IMR-90 (cell line): Measurements from ENCODE around the gene THY1. TPM values are rescaled to one million over a fixed set of nuclear protein-coding genes. Genes with fewer than 3 reads are reported as not detected.

ENCODE experiments used
- ATAC-seq: fragments of 200-7000 bp; cut with Tn5 transposase; 2 replicates; pipeline ENCODE4 v1.9.1; 2020; ENCODE audit warnings: low read depth, mild to moderate bottlenecking, moderate library complexity
- BruUV-seq: library from RNA; stranded (reverse); fragments of 400-500 nt; replicated peaks from 2 replicates; lab custom pipeline; 2021; lab: Mats Ljungman, UMichigan
- CTCF ChIA-PET: fragments of 300-600 bp; formaldehyde crosslinking; extraction: SDS; loops from one replicate; lab custom pipeline; 2021; ENCODE audit warnings: antibody characterized with exemption; lab: Yijun Ruan, JAX
- POLR2A ChIA-PET: fragments of 300-600 bp; sonication (Branson Sonifier 250); formaldehyde crosslinking; loops from one replicate; lab custom pipeline; 2022; ENCODE audit warnings: antibody characterized with exemption; ENCODE audit not compliant: unreplicated experiment; lab: Charles Lee
- DNase-seq: peaks from one replicate; pipeline ENCODE4 v3.0.0; 2013
- H2AFZ ChIP-seq: replicated peaks from 2 replicates; pipeline ENCODE3; 2013; ENCODE audit warnings: low read length, mild to moderate bottlenecking; ENCODE audit not compliant: poor library complexity
- H2AK5ac ChIP-seq: 2 replicates; pipeline ENCODE4 v1.6.1; 2013; ENCODE audit warnings: low read depth, low read length, inconsistent platforms
- H2AK9ac ChIP-seq: replicated peaks from 2 replicates; pipeline ENCODE3; 2013; ENCODE audit warnings: mild to moderate bottlenecking, low read depth, low read length, moderate library complexity; ENCODE audit not compliant: poor library complexity
- H2BK120ac ChIP-seq: 2 replicates; pipeline ENCODE4 v1.6.1; 2013; ENCODE audit warnings: low read depth, low read length, inconsistent platforms
- H2BK15ac ChIP-seq: 3 replicates; pipeline ENCODE4 v1.6.1; 2013; ENCODE audit warnings: low read depth, low read length, inconsistent platforms
- H2BK20ac ChIP-seq: 2 replicates; pipeline ENCODE4 v1.6.1; 2013; ENCODE audit warnings: low read depth, mild to moderate bottlenecking, inconsistent platforms, low read length, moderate library complexity
- H2BK5ac ChIP-seq: 2 replicates; pipeline ENCODE4 v1.6.1; 2013; ENCODE audit warnings: mild to moderate bottlenecking, low read depth, low read length, inconsistent platforms; ENCODE audit not compliant: poor library complexity, severe bottlenecking
- H3K14ac ChIP-seq: replicated peaks from 2 replicates; pipeline ENCODE4 v1.6.1; 2013; ENCODE audit warnings: low read depth, low read length, inconsistent platforms
- H3K18ac ChIP-seq: 2 replicates; pipeline ENCODE4 v1.6.1; 2013; ENCODE audit warnings: low read depth, low read length, control low read depth
- H3K23ac ChIP-seq: 2 replicates; pipeline ENCODE4 v1.6.1; 2013; ENCODE audit warnings: low read depth, low read length, inconsistent platforms
- H3K27ac ChIP-seq: 2 replicates; pipeline ENCODE4 v1.5.1; 2013; ENCODE audit warnings: mild to moderate bottlenecking, control low read depth, low read length; ENCODE audit not compliant: insufficient read depth
- H3K27me3 ChIP-seq: 2 replicates; pipeline ENCODE4 v1.6.1; 2013; ENCODE audit warnings: low read length; ENCODE audit not compliant: control insufficient read depth, insufficient read depth
- H3K36me3 ChIP-seq: 2 replicates; pipeline ENCODE4 v1.6.1; 2013; ENCODE audit warnings: low read length, mixed read lengths; ENCODE audit not compliant: control insufficient read depth, insufficient read depth
- H3K4ac ChIP-seq: 2 replicates; pipeline ENCODE4 v1.6.1; 2013; ENCODE audit warnings: low read depth, low read length, inconsistent platforms
- H3K4me1 ChIP-seq: 2 replicates; pipeline ENCODE4 v1.6.1; 2013; ENCODE audit warnings: low read length, mixed read lengths; ENCODE audit not compliant: control insufficient read depth, insufficient read depth
- H3K4me2 ChIP-seq: 2 replicates; pipeline ENCODE4 v1.6.1; 2013; ENCODE audit warnings: low read depth, mild to moderate bottlenecking, control low read depth, low read length, moderate library complexity
- H3K4me3 ChIP-seq: 2 replicates; pipeline ENCODE4 v1.5.1; 2013; ENCODE audit warnings: low read depth, mild to moderate bottlenecking, control low read depth, low read length, moderate library complexity; ENCODE audit not compliant: insufficient read depth
- H3K56ac ChIP-seq: 2 replicates; pipeline ENCODE4 v1.6.1; 2013; ENCODE audit warnings: low read length, inconsistent platforms; ENCODE audit not compliant: insufficient read depth; ENCODE audit errors: extremely low read depth
- H3K79me1 ChIP-seq, 2 experiments: 2 replicates each; pipeline ENCODE4 v1.6.1; 2013; ENCODE audit warnings: low read length in 2 of 2, inconsistent platforms in 1 of 2, low read depth in 1 of 2
- H3K9ac ChIP-seq: 2 replicates; pipeline ENCODE4 v1.6.1; 2013; ENCODE audit warnings: low read depth, low read length, control low read depth
- H3K9me1 ChIP-seq: 2 replicates; pipeline ENCODE4 v1.6.1; 2013; ENCODE audit warnings: low read length, inconsistent platforms; ENCODE audit not compliant: insufficient read depth
- H3K9me3 ChIP-seq: 2 replicates; pipeline ENCODE4 v1.6.1; 2013; ENCODE audit warnings: low read length; ENCODE audit not compliant: control insufficient read depth, insufficient read depth
- H4K20me1 ChIP-seq: 2 replicates; pipeline ENCODE4 v1.6.1; 2013; ENCODE audit warnings: low read length, inconsistent platforms; ENCODE audit not compliant: insufficient read depth
- H4K5ac ChIP-seq: 2 replicates; pipeline ENCODE4 v1.6.1; 2013; ENCODE audit warnings: mild to moderate bottlenecking, low read depth, low read length, control low read depth
- H4K8ac ChIP-seq, 2 experiments: 2 replicates each; pipeline ENCODE4 v1.6.1; 2013; ENCODE audit warnings: low read depth in 2 of 2, low read length in 2 of 2, control low read depth in 1 of 2, inconsistent platforms in 1 of 2
- H4K91ac ChIP-seq: 2 replicates; pipeline ENCODE4 v1.6.1; 2013; ENCODE audit warnings: low read depth, low read length, inconsistent platforms; ENCODE audit not compliant: insufficient read depth
- BHLHE40 ChIP-seq: fragments of 150-350 bp; IDR thresholded peaks from 2 replicates; pipeline ENCODE4 v1.6.1; 2016; ENCODE audit warnings: mild to moderate bottlenecking, low read depth, low read length
- CEBPB ChIP-seq: IDR thresholded peaks from 2 replicates; pipeline ENCODE4 v1.6.1; 2012; ENCODE audit warnings: low read depth, low read length, improper control_type of control experiment
- CTCF ChIP-seq: conservative IDR thresholded peaks from 2 replicates; pipeline ENCODE4 v1.5.1; 2012; ENCODE audit warnings: mild to moderate bottlenecking, low read depth, low read length, improper control_type of control experiment
- ELK1 ChIP-seq: fragments of 150-350 bp; IDR thresholded peaks from 2 replicates; pipeline ENCODE4 v1.6.1; 2016; ENCODE audit warnings: low read depth, mild to moderate bottlenecking, low read length, moderate library complexity, borderline replicate concordance
- FOS ChIP-seq: fragments of 150-350 bp; IDR thresholded peaks from 2 replicates; pipeline ENCODE4 v1.6.1; 2016; ENCODE audit warnings: low read depth, low read length
- MAZ ChIP-seq: IDR thresholded peaks from 2 replicates; pipeline ENCODE4 v1.6.1; 2012; ENCODE audit warnings: low read depth, mild to moderate bottlenecking, low read length, improper control_type of control experiment, moderate library complexity, borderline replicate concordance
- MXI1 ChIP-seq: IDR thresholded peaks from 2 replicates; pipeline ENCODE4 v1.6.1; 2012; ENCODE audit warnings: low read depth, mild to moderate bottlenecking, low read length, moderate library complexity, borderline replicate concordance
- NFE2L2 ChIP-seq: fragments of 150-350 bp; IDR thresholded peaks from 2 replicates; pipeline ENCODE4 v1.6.1; 2016; ENCODE audit warnings: low read depth, mild to moderate bottlenecking, low read length
- POLR2A ChIP-seq: IDR thresholded peaks from 2 replicates; pipeline ENCODE4 v1.6.1; 2012; ENCODE audit warnings: mild to moderate bottlenecking, low read depth, low read length
- SMC3 ChIP-seq: fragments of 150-350 bp; IDR thresholded peaks from 2 replicates; pipeline ENCODE4 v1.6.1; 2016; ENCODE audit warnings: low read depth, mild to moderate bottlenecking, antibody characterized with exemption, low read length, moderate library complexity
- USF2 ChIP-seq: fragments of 150-350 bp; IDR thresholded peaks from 2 replicates; pipeline ENCODE4 v1.6.1; 2017; ENCODE audit warnings: mild to moderate bottlenecking, antibody characterized with exemption, low read length, low read depth
- WGBS, 2 experiments: methylation state at CpG; one replicate each; pipeline versions ENCODE4 v1.1.5 to v1.1.7; 2013; ENCODE audit warnings: missing lambda C conversion rate in 2 of 2; ENCODE audit not compliant: insufficient read length in 1 of 2; ENCODE audit errors: extremely low coverage in 2 of 2; 5-methylcytosine and 5-hydroxymethylcytosine counted together
- dilution Hi-C: fragments of 300-500 bp; cut with HindIII; formaldehyde crosslinking; loops from one replicate; pipeline ENCODE4 v1.14.3; 2018; ENCODE audit warnings: low sequenced_read_pairs; ENCODE audit not compliant: unreplicated experiment
- in situ Hi-C: fragments of 300-500 bp; cut with MboI; formaldehyde crosslinking; loops from 3 replicates; pipeline ENCODE4 v1.14.3; 2019; ENCODE audit warnings: low sequenced_read_pairs, inconsistent platforms, mixed read lengths
- intact Hi-C: fragments of 100-400 bp; cut with micrococcal nuclease; formaldehyde crosslinking; loops from 2 replicates; pipeline ENCODE4 v1.10.0; 2022
- polyA plus RNA-seq, 3 experiments: library from polyadenylated mRNA; depleted of rRNA; stranded (reverse); fragments of >200 nt; gene quantifications; 2 replicates each; pipeline ENCODE4 v1.2.3, GENCODE V29; 2012; ENCODE audit warnings: low replicate concordance in 1 of 3
- total RNA-seq: library from RNA; depleted of rRNA; stranded (reverse); fragments of >200 nt; gene quantifications from 2 replicates; pipeline ENCODE4 v1.2.3, GENCODE V29; 2012

THY1 gene
- total and polyA plus RNA-seq, 2 of the 4 experiments (the other 2 are of a cell fraction), result 703 to 2,603 TPM

- Histone ChIP-seq H3K27me3 (no peaks in the 10 kb centered on the region), H3K4me1 (peaks cover 6% of the 10 kb centered on the region), H2AK9ac (no peak overlapping the region), H3K79me1 (no peaks in the 10 kb centered on the region), H3K23ac (no peak overlapping the region), H2BK20ac (no peak overlapping the region), H3K9me1 (peaks cover 2% of the 10 kb centered on the region), H3K36me3 (no peaks in the 10 kb centered on the region), H4K91ac (no peak overlapping the region), H3K9me3 (no peaks in the 10 kb centered on the region), H2BK120ac (no peak overlapping the region), H3K56ac (no peak overlapping the region), H2BK5ac (no peak overlapping the region), H3K4me2 (no peak overlapping the region), H3K27ac (no peak overlapping the region), H2BK15ac (no peak overlapping the region), H3K4ac (no peak overlapping the region), H2AFZ (peak overlapping the region; percentile 47), H4K8ac (no peak overlapping the region), H4K5ac (no peak overlapping the region), H4K20me1 (no peaks in the 10 kb centered on the region), H3K4me3 (no peak overlapping the region), H3K9ac (no peak overlapping the region), H3K14ac (no peak overlapping the region), H2AK5ac (no peak overlapping the region; the same call in 1 of the 2 replicates), H3K18ac (no peak overlapping the region)
- 75% methylated on average over 1 of the region's 1 CpG; no CpG with 5 or more reads in 1 of the 2 experiments for WGBS, 2 experiments
- intact Hi-C loops, result no loop called here
- ATAC-seq (no peak), DNase-seq (no peak)
- in situ Hi-C loops, result no loop called here
- dilution Hi-C loops, result no loop called here
- TF ChIP-seq CTCF (no peak), MXI1 (no peak), POLR2A (no peak), SMC3 (no peak), FOS (no peak), MAZ (no peak), NFE2L2 (no peak), CEBPB (no peak), ELK1 (no peak), USF2 (no peak), BHLHE40 (no peak)
- no TSS peak for BruUV-seq
- ChIA-PET POLR2A (no interaction called here), CTCF (no interaction called here)
Measured at GRCh38 chr11:119453881-119454280, 30.9 kb upstream of the THY1 start.
